ENCODE data around the gene HS3ST1.

Gene HS3ST1

DNA sequence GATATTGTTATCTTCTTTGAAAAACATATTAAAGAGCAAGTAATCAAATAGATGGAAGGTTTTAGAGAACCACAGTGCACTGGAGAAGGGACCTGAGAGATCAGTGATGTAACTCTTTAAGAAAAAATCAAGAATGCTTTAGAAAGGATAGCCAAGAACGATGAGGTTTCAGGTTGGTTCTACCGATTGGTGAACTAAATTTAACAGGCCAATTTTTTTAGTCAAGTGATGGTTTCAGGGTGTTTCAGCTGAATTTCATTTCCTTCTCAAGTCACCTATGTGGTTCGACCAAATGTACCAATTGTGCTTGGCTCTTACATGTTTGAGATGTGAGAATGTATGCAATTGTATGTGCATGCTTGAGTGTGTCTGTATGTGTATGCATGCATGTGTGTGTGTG, 26.5 kb downstream of the HS3ST1 start:
- TF ChIP-seq TAF1 (IDR thresholded peaks at IDR 0.05; ENCODE audit: borderline replicate concordance, insufficient read depth, low read length) = no peak
- no peak for TF ChIP-seq FOXP2 (optimal IDR thresholded peaks at IDR 0.05; ENCODE audit: borderline replicate concordance, extremely low read depth, extremely low read length, insufficient read depth)
- TF ChIP-seq, protein P1, sequence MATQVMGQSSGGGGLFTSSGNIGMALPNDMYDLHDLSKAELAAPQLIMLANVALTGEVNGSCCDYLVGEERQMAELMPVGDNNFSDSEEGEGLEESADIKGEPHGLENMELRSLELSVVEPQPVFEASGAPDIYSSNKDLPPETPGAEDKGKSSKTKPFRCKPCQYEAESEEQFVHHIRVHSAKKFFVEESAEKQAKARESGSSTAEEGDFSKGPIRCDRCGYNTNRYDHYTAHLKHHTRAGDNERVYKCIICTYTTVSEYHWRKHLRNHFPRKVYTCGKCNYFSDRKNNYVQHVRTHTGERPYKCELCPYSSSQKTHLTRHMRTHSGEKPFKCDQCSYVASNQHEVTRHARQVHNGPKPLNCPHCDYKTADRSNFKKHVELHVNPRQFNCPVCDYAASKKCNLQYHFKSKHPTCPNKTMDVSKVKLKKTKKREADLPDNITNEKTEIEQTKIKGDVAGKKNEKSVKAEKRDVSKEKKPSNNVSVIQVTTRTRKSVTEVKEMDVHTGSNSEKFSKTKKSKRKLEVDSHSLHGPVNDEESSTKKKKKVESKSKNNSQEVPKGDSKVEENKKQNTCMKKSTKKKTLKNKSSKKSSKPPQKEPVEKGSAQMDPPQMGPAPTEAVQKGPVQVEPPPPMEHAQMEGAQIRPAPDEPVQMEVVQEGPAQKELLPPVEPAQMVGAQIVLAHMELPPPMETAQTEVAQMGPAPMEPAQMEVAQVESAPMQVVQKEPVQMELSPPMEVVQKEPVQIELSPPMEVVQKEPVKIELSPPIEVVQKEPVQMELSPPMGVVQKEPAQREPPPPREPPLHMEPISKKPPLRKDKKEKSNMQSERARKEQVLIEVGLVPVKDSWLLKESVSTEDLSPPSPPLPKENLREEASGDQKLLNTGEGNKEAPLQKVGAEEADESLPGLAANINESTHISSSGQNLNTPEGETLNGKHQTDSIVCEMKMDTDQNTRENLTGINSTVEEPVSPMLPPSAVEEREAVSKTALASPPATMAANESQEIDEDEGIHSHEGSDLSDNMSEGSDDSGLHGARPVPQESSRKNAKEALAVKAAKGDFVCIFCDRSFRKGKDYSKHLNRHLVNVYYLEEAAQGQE (IDR thresholded peaks at IDR 0.05; ENCODE audit: insufficient read depth in 1 of 2, low read depth in 2 of 2, low read length in 2 of 2) = no peak
- TF ChIP-seq POLR2AphosphoS5 (IDR thresholded peaks at IDR 0.05; ENCODE audit: low read depth, low read length) = no peak
- no peak for TF ChIP-seq SIN3A (IDR thresholded peaks at IDR 0.05; ENCODE audit: borderline replicate concordance, insufficient read depth, low read length)

- TF ChIP-seq TAF1 (IDR thresholded peaks at IDR 0.05; ENCODE audit: borderline replicate concordance, insufficient read depth, low read length) (no peak), POLR2AphosphoS5 (IDR thresholded peaks at IDR 0.05; ENCODE audit: low read depth, low read length) (no peak), SIN3A (IDR thresholded peaks at IDR 0.05; ENCODE audit: borderline replicate concordance, insufficient read depth, low read length) (no peak), FOXP2 (optimal IDR thresholded peaks at IDR 0.05; ENCODE audit: borderline replicate concordance, extremely low read depth, extremely low read length, insufficient read depth) (no peak)
- TF ChIP-seq, protein P1 (IDR thresholded peaks at IDR 0.05; ENCODE audit: insufficient read depth in 1 of 2, low read depth in 2 of 2, low read length in 2 of 2) = no peak
Measured at GRCh38 chr4:11399461-11399971, 29.2 kb downstream of the HS3ST1 start.

- TF ChIP-seq POLR2AphosphoS5 (IDR thresholded peaks at IDR 0.05; ENCODE audit: low read depth, low read length) = no peak
- TF ChIP-seq TAF1 (IDR thresholded peaks at IDR 0.05; ENCODE audit: borderline replicate concordance, insufficient read depth, low read length) = no peak
- TF ChIP-seq, protein P1 (IDR thresholded peaks at IDR 0.05; ENCODE audit: insufficient read depth in 1 of 2, low read depth in 2 of 2, low read length in 2 of 2) = no peak
- no peak for TF ChIP-seq SIN3A (IDR thresholded peaks at IDR 0.05; ENCODE audit: borderline replicate concordance, insufficient read depth, low read length)
- no peak for TF ChIP-seq FOXP2 (optimal IDR thresholded peaks at IDR 0.05; ENCODE audit: borderline replicate concordance, extremely low read depth, extremely low read length, insufficient read depth)
Measured at GRCh38 chr4:11397819-11398610, 30.7 kb downstream of the HS3ST1 start.

- TF ChIP-seq POLR2AphosphoS5 (IDR thresholded peaks at IDR 0.05; ENCODE audit: low read depth, low read length) (no peak), FOXP2 (optimal IDR thresholded peaks at IDR 0.05; ENCODE audit: borderline replicate concordance, extremely low read depth, extremely low read length, insufficient read depth) (no peak), TAF1 (IDR thresholded peaks at IDR 0.05; ENCODE audit: borderline replicate concordance, insufficient read depth, low read length) (no peak), SIN3A (IDR thresholded peaks at IDR 0.05; ENCODE audit: borderline replicate concordance, insufficient read depth, low read length) (no peak)
- TF ChIP-seq, protein P1 (IDR thresholded peaks at IDR 0.05; ENCODE audit: insufficient read depth in 1 of 2, low read depth in 2 of 2, low read length in 2 of 2) = no peak
Measured at GRCh38 chr4:11397146-11397545, 31.5 kb downstream of the HS3ST1 start.
